DLD1 (cell line): ENCODE data around the gene CACTIN.

Source experiments
- in situ Hi-C: cut with HindIII; loops from 2 replicates; pipeline ENCODE4 v1.10.0; 2017; ENCODE audit warnings: low sequenced_read_pairs

Gene CACTIN

GRCh38 chr19:3646336-3647092 is 19.9 kb upstream of the CACTIN start:
- in situ Hi-C loops = no loop called here

DNA sequence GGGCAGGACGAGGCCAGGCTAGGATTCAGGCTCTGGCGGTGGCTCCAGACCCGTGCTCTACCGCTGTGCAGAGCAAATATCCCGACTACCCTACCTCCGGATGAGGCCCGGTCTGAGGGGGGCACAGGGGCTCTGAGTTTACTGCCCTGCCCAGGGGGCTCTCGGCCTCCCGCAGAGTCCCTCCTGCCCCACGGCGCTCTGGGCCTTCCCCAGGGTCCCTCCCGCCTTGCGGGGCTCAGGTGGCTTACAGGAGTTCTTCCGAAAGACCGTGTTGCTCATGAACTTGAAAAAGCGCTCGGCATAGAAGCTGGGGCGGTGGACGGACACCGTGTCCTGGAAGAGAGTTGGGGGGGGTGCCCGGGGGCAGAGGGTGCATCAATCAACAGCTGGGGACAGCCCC is 19.1 kb upstream of the CACTIN start:
- in situ Hi-C loops = no loop called here

GRCh38 chr19:3645067-3645396 is 18.4 kb upstream of the CACTIN start:
- in situ Hi-C loops = no loop called here

DNA sequence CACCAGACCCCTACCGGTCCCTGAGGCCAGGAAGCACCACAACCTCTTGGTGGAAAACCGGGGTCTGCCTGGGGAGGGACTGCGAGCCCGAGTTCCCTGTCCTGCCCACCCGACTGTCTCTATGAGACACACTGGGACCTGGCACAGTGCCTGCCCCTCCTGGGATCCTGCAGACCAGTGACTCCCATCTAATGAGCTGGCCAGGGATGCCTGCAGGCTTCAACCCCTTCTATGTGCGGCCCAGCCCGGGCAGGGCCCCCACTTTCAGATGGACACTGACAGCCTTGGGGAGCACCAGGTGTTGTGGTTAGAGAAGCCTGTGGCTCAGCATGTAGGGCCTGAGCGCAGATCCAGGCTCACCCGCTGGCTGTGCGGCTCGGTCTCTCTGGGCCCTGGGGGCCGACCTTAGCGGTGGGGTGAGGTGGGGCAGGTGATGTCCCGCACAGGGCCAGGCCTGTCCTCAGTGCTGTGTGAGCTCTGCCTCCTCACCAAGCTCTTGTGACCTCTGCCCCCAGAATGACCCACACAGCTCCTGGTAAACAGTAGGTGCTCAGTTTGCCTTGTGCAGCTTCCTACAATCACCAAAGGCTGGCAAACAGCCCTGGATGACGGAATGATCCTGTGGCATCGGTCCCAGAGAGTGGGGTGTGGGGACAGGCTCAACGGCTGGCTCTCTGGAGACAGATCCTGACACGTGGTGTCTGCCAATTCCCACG is 17.9 kb upstream of the CACTIN start:
- in situ Hi-C loops = no loop called here

GRCh38 chr19:3643674-3644313 is 17.2 kb upstream of the CACTIN start:
- in situ Hi-C loops = no loop called here

DNA sequence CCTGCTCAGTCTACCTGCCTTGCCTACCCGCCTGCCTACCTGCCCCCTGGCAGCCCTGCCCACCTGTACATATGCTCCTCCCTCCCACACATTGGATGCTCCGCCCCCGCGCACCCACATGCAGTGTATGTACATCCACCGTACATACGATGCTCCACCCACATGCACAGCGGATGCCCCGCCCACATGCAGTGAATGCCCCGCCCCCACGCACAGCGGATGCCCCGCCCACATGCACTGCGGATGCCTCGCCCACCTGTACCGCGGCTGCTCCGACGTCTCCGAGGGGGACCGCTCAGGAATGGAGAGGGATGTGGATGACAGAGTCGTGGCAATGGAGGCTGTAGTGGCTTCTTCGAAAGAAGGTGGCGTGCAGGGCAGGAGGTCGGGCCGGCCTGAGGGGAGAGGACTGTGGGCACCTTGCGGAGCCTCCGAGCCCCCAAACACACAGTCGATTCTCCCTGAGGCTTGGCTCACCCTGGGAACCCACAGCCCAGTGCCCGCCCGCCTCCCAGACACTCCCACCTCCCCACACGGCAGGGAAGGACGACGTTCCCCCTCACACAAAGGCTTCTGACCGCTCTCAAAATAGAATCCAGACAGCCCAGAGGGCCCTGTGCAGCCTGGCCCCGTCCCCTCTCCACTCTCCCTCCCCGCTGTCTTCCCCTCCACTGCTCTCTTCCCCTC is 16.5 kb upstream of the CACTIN start:
- in situ Hi-C loops = no loop called here

DNA sequence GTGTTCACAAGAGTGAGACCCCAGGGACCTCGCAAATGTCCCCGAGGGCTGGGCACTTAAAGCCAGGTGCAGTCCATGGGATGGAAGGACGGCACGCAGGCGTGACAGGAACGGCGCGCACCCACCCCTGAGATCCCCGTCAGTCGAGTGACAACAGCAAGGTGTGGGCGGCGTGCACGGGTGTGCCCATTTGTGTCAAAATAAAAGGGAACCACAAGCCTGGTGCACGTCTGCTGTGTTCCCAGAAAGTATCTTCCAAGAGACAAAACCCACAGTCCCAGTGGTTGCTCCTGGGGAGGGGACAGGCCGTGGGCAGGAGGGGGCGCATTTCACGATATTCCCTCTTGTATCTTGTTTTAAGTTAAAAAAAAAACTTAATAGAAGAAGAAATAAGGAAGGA is 15.7 kb upstream of the CACTIN start:
- in situ Hi-C loops = no loop called here

DNA sequence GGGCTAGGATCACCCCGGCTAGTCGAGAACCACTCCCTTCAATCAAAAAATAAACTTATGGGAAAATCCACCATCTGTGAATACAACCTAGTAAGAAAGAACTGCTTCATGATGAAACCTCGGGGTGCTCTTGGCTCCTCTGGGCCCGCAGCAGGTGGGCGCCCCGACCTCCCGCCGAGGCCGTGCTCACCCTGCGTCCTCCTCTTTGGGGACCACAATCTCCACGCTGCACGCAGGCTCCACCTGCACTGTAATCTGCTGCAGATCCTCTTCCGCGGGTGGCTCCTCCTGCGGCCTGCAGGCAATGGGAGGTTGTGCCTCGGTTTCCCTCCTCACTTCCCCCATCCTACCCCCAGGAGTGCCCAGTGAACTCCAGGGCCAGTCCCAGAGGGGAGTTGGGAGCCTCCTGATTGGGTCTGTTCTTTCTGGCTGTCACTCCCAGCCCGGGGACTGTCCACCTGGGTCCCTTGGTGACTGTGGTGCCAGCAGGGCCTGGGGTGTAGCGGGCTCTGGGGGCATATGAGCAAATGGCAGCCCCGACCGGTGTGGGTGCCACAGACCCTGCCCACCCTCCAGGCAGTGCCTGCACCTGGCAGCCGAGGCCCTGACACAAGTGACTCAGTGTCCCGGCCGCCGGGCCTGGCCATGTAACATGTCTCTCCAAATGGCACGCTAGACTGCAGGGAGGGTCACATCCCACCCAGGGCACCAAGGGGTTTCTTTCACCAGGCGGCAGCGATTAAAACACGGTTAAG is 15.1 kb upstream of the CACTIN start:
- in situ Hi-C loops = no loop called here

- in situ Hi-C loops = no loop called here
These were observed 12.9 kb upstream of the CACTIN start for GRCh38 chr19:3639479-3639878.

GRCh38 chr19:3638208-3639193 is 11.9 kb upstream of the CACTIN start:
- in situ Hi-C loops = no loop called here

DNA sequence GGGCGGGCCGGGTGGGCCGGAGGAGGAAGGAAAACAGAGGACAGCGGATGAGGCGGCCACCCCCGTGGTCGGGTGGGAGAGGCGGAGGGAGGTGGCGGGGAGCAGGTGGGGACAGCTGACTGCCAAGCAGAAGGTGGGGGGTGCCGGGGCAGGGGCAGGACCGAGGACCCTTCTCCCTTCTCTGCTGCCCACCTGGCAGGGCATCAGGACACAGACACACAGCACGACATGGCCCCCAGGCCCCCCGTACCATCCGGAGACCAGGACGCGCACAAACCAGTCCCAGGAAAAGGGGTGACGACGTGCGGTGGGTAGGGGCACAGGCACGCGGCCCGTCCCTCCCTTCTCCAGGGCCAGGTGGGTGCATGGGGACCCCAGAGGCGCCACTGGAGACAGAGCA is 11.0 kb upstream of the CACTIN start:
- in situ Hi-C loops = no loop called here

GRCh38 chr19:3636962-3637361 is 10.4 kb upstream of the CACTIN start:
- in situ Hi-C loops = no loop called here

DNA sequence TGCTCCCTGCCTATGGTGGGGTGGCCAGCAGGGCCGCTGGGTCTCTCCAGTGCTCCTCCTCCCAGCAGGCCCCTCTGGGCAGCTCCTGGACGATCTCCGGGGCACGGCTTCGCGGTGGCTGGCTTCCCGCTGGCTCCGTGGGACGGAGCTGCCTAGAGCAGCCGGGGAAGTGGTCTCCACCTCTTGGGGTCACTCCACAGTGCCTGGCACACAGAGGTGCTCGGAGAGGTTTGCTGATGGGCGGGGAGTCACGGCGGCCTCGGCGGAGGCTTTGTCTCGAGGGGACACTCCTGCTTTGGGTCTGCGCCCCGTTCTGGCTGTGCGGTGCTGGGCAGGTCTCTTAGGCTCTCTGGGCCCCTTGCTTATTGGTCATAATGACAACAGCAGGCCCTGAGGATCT is 9.9 kb upstream of the CACTIN start:
- in situ Hi-C loops = no loop called here

GRCh38 chr19:3634496-3635045 is 8.0 kb upstream of the CACTIN start:
- in situ Hi-C loops = no loop called here

- in situ Hi-C loops = no loop called here
These were observed 7.0 kb upstream of the CACTIN start for GRCh38 chr19:3633559-3633988.

GRCh38 chr19:3632739-3633558 is 6.4 kb upstream of the CACTIN start:
- in situ Hi-C loops = no loop called here

DNA sequence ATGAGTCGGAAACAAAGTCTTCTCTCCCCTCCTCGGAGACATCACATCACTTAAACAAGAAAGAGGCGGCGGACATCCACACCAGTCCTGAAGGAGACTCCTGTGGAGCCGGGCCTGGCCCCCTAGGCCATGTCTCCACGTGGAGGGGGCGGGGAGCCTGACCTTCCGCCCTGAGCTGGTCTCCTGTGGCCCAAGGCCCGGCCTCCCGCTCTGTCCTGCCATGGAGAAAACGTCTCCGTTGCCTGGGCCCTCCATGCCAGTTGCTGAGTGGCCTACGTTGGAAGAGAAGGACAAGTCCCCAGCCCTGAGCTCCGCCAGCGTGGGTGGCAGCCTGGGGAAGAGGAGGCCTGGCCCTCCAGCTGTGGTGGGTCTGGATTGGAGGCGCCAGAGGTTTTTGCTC is 5.5 kb upstream of the CACTIN start:
- in situ Hi-C loops = no loop called here

- in situ Hi-C loops = no loop called here
These were observed 4.7 kb upstream of the CACTIN start for GRCh38 chr19:3631053-3631861.
